Esophagus (tissue), 2 donors: ENCODE measurements around the gene TMEM44. TPM values are rescaled to one million over a fixed set of nuclear protein-coding genes. Genes with fewer than 3 reads are reported as not detected.

ENCODE experiments used
- H3K27ac ChIP-seq, 2 donors: one replicate each; pipeline ENCODE4 v1.5.1; 2013; ENCODE audit warnings: low read depth in 2 of 2, mild to moderate bottlenecking in 2 of 2, inconsistent platforms in 1 of 2, low read length in 1 of 2, moderate library complexity in 1 of 2
- H3K27me3 ChIP-seq, 2 donors: one replicate each; pipeline ENCODE4 v1.6.1; 2013; ENCODE audit warnings: low read length in 2 of 2, control low read depth in 1 of 2, mild to moderate bottlenecking in 1 of 2; ENCODE audit not compliant: insufficient read depth in 2 of 2, control insufficient read depth in 1 of 2
- H3K36me3 ChIP-seq, 2 donors: one replicate each; pipeline ENCODE4 v1.6.1; 2013; ENCODE audit warnings: low read length in 1 of 2; ENCODE audit not compliant: control insufficient read depth in 2 of 2, insufficient read depth in 2 of 2
- H3K4me1 ChIP-seq, 2 donors: one replicate each; pipeline ENCODE4 v1.6.1; 2013; ENCODE audit warnings: low read length in 1 of 2; ENCODE audit not compliant: control insufficient read depth in 2 of 2, insufficient read depth in 2 of 2
- H3K4me3 ChIP-seq, 2 donors: one replicate each; pipeline ENCODE4 v1.5.1; 2013; ENCODE audit warnings: low read length in 2 of 2, mild to moderate bottlenecking in 2 of 2, low read depth in 1 of 2, moderate library complexity in 1 of 2
- H3K9me3 ChIP-seq, 2 donors: one replicate each; pipeline ENCODE4 v1.6.1; 2013; ENCODE audit warnings: mild to moderate bottlenecking in 2 of 2, low read depth in 1 of 2, low read length in 1 of 2, moderate library complexity in 1 of 2; ENCODE audit not compliant: control insufficient read depth in 2 of 2, insufficient read depth in 1 of 2
- WGBS, 2 donors: extraction: QIAGEN DNeasy Blood & Tissue Kit; methylation state at CpG; one replicate each; pipeline ENCODE4 v1.1.7; 2013; 5-methylcytosine and 5-hydroxymethylcytosine counted together
- polyA plus RNA-seq, 2 donors: library from polyadenylated mRNA; stranded (reverse); fragments of 200-250 nt; gene quantifications; one replicate each; pipeline ENCODE4 v1.2.3, GENCODE V29; 2013
- donor health status: healthy with polysubstance abuse.
- donor health status: Bipolar disorder and iron deficiency.

The TMEM44 gene
- polyA plus RNA-seq, 2 donors = 7.3 TPM

- Histone ChIP-seq H3K9me3 (no peaks in the 10 kb centered on the region), H3K4me1 (peaks cover 0 to 2% of the 10 kb centered on the region in 2 donors), H3K4me3 (no peak overlapping the region), H3K27me3 (no peaks in the 10 kb centered on the region), H3K36me3 (peaks cover 0 to 3% of the 10 kb centered on the region in 2 donors), H3K27ac (no peak overlapping the region)
- WGBS, 2 donors = 85 to 86% methylated on average over 9 of the region's 9 CpGs
Measured at GRCh38 chr3:194617827-194618226, 15.4 kb downstream of the TMEM44 start.

- H3K27ac ChIP-seq = no peak overlapping the region
- H3K4me3 ChIP-seq = no peak overlapping the region
- H3K27me3 ChIP-seq = no peaks in the 10 kb centered on the region
- no peaks in the 10 kb centered on the region for H3K9me3 ChIP-seq
- WGBS, 2 donors = 94 to 96% methylated on average over 13 to 14 of the region's 14 CpGs
- peaks cover 0 to 2% of the 10 kb centered on the region in 2 donors for H3K4me1 ChIP-seq
- H3K36me3 ChIP-seq = peaks cover 0 to 3% of the 10 kb centered on the region in 2 donors
Measured at GRCh38 chr3:194617143-194617671, 16.0 kb downstream of the TMEM44 start.

DNA sequence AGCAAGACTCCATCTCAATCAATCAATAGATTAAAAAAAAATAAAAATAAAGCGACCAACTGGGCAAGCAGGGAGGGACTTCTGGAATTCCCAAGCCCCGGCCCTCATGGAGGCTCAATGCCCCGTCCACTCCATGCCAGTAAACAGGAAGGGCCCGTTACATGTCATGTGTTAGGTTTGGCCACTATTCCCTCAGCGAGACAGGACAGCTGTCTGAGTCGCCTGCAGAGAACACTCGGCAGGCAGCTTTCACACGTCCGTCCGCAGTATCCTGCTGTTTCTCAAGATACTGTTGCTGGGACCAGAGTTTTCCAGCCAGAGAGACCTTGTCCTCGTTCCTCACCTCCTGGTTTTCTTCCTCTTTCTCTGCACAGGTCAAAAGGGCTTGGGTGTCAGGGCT is 18.0 kb downstream of the TMEM44 start:
- Histone ChIP-seq H3K4me3 (no peak overlapping the region), H3K4me1 (no peaks in the 10 kb centered on the region), H3K36me3 (peaks cover 0 to 3% of the 10 kb centered on the region in 2 donors), H3K27ac (no peak overlapping the region), H3K27me3 (no peaks in the 10 kb centered on the region), H3K9me3 (no peaks in the 10 kb centered on the region)
- 88 to 90% methylated on average over 11 of the region's 11 CpGs for WGBS, 2 donors

- no peaks in the 10 kb centered on the region for H3K4me1 ChIP-seq
- peaks cover 0 to 3% of the 10 kb centered on the region in 2 donors for H3K36me3 ChIP-seq
- no peaks in the 10 kb centered on the region for H3K9me3 ChIP-seq
- no peak overlapping the region for H3K4me3 ChIP-seq
- H3K27ac ChIP-seq = no peak overlapping the region
- no peaks in the 10 kb centered on the region for H3K27me3 ChIP-seq
- 72 to 77% methylated on average over 8 of the region's 8 CpGs for WGBS, 2 donors
Measured at GRCh38 chr3:194612221-194612620, 21.0 kb downstream of the TMEM44 start.

DNA sequence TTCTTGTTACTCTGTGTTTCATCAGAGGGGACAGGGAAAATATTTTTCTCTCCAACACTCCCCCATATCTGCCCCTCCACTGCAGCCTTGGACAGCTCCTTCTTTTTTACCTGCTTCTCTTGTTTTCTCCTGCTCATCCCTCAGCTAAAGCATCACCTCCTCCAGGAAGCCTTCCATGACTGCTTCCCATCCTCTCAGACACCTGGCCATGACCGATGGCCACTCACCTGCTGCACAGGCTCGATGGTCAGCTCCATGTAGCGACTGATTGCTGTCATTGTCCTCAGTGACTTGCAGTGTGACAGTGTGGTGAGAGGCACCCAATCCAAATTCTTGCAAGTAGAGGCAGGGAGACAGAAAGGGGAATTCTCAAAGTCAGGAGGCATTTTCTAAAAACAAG is 22.5 kb downstream of the TMEM44 start:
- H3K9me3 ChIP-seq = no peaks in the 10 kb centered on the region
- no peak overlapping the region for H3K4me3 ChIP-seq
- peaks cover 0 to 3% of the 10 kb centered on the region in 2 donors for H3K36me3 ChIP-seq
- H3K4me1 ChIP-seq = no peaks in the 10 kb centered on the region
- no peak overlapping the region for H3K27ac ChIP-seq
- no peaks in the 10 kb centered on the region for H3K27me3 ChIP-seq
- WGBS, 2 donors = 91 to 92% methylated on average over 3 of the region's 3 CpGs

DNA sequence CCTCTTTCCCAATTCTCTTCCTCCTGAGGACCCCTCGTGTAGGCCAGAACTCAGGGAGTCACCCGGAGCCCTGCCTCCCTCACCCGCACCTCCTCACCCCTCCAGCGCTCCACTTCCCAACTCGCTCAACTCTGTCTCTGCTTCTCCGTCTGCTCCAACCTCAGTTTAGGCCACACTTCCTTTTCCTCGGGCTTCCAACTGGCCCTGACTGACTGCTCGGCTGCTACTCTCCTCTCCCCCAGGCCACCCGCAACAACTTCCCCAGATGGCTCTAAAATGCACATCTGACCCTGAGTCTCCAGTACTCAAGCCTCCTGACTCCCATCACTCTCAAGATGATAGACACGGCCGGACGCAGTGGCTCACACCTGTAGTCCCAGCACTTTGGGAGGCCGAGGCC is 23.6 kb downstream of the TMEM44 start:
- Histone ChIP-seq H3K9me3 (no peaks in the 10 kb centered on the region), H3K4me1 (no peaks in the 10 kb centered on the region), H3K36me3 (no peaks in the 10 kb centered on the region), H3K4me3 (no peak overlapping the region), H3K27me3 (no peaks in the 10 kb centered on the region), H3K27ac (no peak overlapping the region)
- WGBS, 2 donors = 89 to 92% methylated on average over 13 of the region's 13 CpGs

DNA sequence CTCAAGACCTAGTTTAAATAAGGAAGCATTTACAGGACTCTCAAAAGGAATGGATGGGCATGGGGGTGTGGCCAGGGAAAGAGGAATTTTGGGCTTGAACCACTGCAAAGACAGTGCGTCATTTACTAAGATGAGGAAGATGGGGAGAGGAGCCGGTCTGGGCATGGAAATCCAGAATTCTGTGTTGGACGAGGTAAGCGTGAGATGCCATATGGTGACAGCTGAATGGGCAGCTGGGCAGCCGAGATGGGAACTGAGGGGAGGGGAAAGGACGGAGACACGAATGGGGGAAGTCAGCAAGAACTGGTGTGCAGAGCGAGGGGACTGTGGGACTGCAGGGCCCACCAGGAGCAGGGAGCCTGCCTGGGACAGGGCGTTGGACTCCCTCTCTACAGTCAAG is 24.2 kb downstream of the TMEM44 start:
- Histone ChIP-seq H3K4me3 (no peak overlapping the region), H3K36me3 (no peaks in the 10 kb centered on the region), H3K27ac (no peak overlapping the region), H3K9me3 (no peaks in the 10 kb centered on the region), H3K4me1 (no peaks in the 10 kb centered on the region), H3K27me3 (no peaks in the 10 kb centered on the region)
- 84 to 90% methylated on average over 9 of the region's 9 CpGs for WGBS, 2 donors

DNA sequence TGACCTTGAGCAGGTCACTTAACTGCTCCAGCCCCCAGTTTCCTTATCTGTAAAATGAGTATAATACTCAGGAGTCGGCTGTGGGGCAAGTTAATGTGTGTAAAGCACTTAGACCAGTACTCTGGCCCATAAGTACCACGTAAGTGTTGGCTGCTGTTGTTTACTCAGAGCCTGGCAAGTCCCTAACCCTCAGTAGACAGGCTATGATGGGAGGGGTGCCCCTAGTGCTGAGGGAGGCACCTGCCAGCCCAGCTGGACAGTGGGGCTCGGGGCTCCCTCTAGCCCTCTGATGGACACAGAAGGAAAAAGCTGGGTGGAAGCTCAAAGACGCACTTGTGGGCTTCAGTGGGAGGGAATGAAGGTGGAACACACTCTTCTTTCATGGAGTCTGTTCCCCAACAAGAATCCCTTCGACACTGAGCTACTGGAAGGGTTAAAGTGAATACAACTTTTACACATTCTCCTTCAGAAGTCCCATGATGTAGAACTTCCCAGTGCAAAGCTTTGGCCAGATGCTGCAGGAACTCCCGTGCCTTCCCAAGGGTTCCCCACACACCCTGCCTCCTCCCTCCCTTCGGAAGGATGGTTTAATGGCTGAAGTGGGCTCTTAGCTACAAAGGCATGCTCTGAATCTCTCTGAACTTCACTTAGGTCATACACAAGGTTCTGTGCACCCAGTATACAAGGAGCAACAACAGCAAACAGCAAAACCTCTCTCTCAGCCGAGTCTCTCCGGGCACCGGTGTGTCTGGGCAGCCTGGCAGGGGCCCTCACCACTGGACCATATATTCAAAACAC is 25.4 kb downstream of the TMEM44 start:
- no peaks in the 10 kb centered on the region for H3K4me1 ChIP-seq
- H3K9me3 ChIP-seq = no peaks in the 10 kb centered on the region
- no peak overlapping the region for H3K27ac ChIP-seq
- H3K4me3 ChIP-seq = no peak overlapping the region
- WGBS, 2 donors = 81 to 86% methylated on average over 10 of the region's 10 CpGs
- H3K27me3 ChIP-seq = no peaks in the 10 kb centered on the region
- H3K36me3 ChIP-seq = no peaks in the 10 kb centered on the region

GRCh38 chr3:194606941-194607340 is 26.3 kb downstream of the TMEM44 start:
- H3K36me3 ChIP-seq = no peaks in the 10 kb centered on the region
- H3K4me1 ChIP-seq = no peaks in the 10 kb centered on the region
- no peak overlapping the region for H3K27ac ChIP-seq
- no peak overlapping the region for H3K4me3 ChIP-seq
- WGBS, 2 donors = 81 to 96% methylated on average over 3 of the region's 3 CpGs
- H3K27me3 ChIP-seq = no peaks in the 10 kb centered on the region
- H3K9me3 ChIP-seq = no peaks in the 10 kb centered on the region

- Histone ChIP-seq H3K4me3 (no peak overlapping the region), H3K9me3 (no peaks in the 10 kb centered on the region), H3K27me3 (no peaks in the 10 kb centered on the region), H3K4me1 (no peaks in the 10 kb centered on the region), H3K36me3 (no peaks in the 10 kb centered on the region), H3K27ac (no peak overlapping the region)
- 80 to 81% methylated on average over 8 of the region's 8 CpGs for WGBS, 2 donors
Measured at GRCh38 chr3:194606163-194606562, 27.1 kb downstream of the TMEM44 start.
